Esophagus squamous epithelium (tissue), 4 donors: ENCODE measurements around the gene RHOA.

Source experiments
- CTCF ChIP-seq, 6 experiments: fragments of 450-650 bp in 4 of 6; fragments of 200-600 bp in 2 of 6; sonication (generic) in 2 of 6; IDR thresholded peaks; one replicate each; pipeline ENCODE4 v1.5.1; 2016 to 2019; ENCODE audit warnings: antibody characterized with exemption in 6 of 6, mild to moderate bottlenecking in 4 of 6, moderate library complexity in 4 of 6
- POLR2A ChIP-seq, 4 donors: fragments of 450-650 bp; IDR thresholded peaks; one replicate each; pipeline ENCODE4 v1.6.1; 2017; ENCODE audit warnings: antibody characterized with exemption in 4 of 4, mild to moderate bottlenecking in 4 of 4, moderate library complexity in 3 of 4

- TF ChIP-seq CTCF (IDR thresholded peaks at IDR 0.05) (no peak), POLR2A (IDR thresholded peaks at IDR 0.05) (no peak)
Observed at GRCh38 chr3:49371946-49372345, 39.8 kb downstream of the RHOA start.
